HepG2 (cell line): ENCODE results near the gene NOTUM. TPM values are rescaled to one million over a fixed set of nuclear protein-coding genes. Genes with fewer than 3 reads are reported as not detected.

Experiments used
- CREB1 ChIP-seq, 2 experiments: fragments of 450-650 bp in 1 of 2; IDR thresholded peaks; 2 replicates each; pipeline ENCODE4 v1.6.1; 2016 to 2017; ENCODE audit warnings: control low read depth in 1 of 2, mild to moderate bottlenecking in 1 of 2, missing compliant biosample characterization in 1 of 2, missing genetic modification characterization in 1 of 2
- DDIT3 ChIP-seq: sonication (generic); formaldehyde crosslinking; IDR thresholded peaks from 2 replicates; pipeline ENCODE4 v1.4.0; 2020; ENCODE audit warnings: mild to moderate bottlenecking, missing genetic modification reagents
- DMAP1 ChIP-seq: IDR thresholded peaks from 2 replicates; pipeline ENCODE4 v1.6.1; 2016
- GPN1 ChIP-seq: sonication (generic); formaldehyde crosslinking; IDR thresholded peaks from 2 replicates; pipeline ENCODE4 v1.5.1; 2020; ENCODE audit warnings: missing genetic modification reagents, borderline replicate concordance
- HOXD1 ChIP-seq: sonication (generic); formaldehyde crosslinking; IDR thresholded peaks from 2 replicates; pipeline ENCODE4 v1.5.0; 2020; ENCODE audit warnings: missing genetic modification reagents
- IRF2 ChIP-seq: IDR thresholded peaks from 2 replicates; pipeline ENCODE4 v1.6.1; 2018; ENCODE audit warnings: missing genetic modification reagents, missing compliant biosample characterization
- KAT7 ChIP-seq: IDR thresholded peaks from 2 replicates; pipeline ENCODE4 v1.6.1; 2018; ENCODE audit warnings: borderline replicate concordance, missing compliant biosample characterization
- LCORL ChIP-seq, 2 experiments: fragments of 450-650 bp in 1 of 2; sonication (generic) in 1 of 2; formaldehyde crosslinking in 1 of 2; IDR thresholded peaks; 2 replicates each; pipeline versions ENCODE4 v1.5.0 to v1.6.1; 2017 to 2020; ENCODE audit warnings: antibody characterized with exemption in 1 of 2, missing genetic modification reagents in 1 of 2
- NBN ChIP-seq: fragments of 450-650 bp; conservative IDR thresholded peaks from 2 replicates; pipeline ENCODE4 v1.6.1; 2017
- NFAT5 ChIP-seq: sonication (generic); formaldehyde crosslinking; IDR thresholded peaks from 2 replicates; pipeline ENCODE4 v1.4.0; 2020; ENCODE audit warnings: missing genetic modification reagents
- NKX3-1 ChIP-seq: sonication (generic); formaldehyde crosslinking; IDR thresholded peaks from 2 replicates; pipeline ENCODE4 v1.5.0; 2020; ENCODE audit warnings: missing genetic modification reagents
- PITX1 ChIP-seq: sonication (generic); formaldehyde crosslinking; IDR thresholded peaks from 2 replicates; pipeline ENCODE4 v1.5.1; 2020; ENCODE audit warnings: mild to moderate bottlenecking, missing genetic modification reagents
- RBAK ChIP-seq: sonication (generic); formaldehyde crosslinking; IDR thresholded peaks from 2 replicates; pipeline ENCODE4 v1.5.1; 2020; ENCODE audit warnings: mild to moderate bottlenecking, missing genetic modification reagents
- RFX3 ChIP-seq: IDR thresholded peaks from 2 replicates; pipeline ENCODE4 v1.6.1; 2016; ENCODE audit warnings: missing biosample characterization, missing genetic modification reagents
- SP2 ChIP-seq: sonication (generic); formaldehyde crosslinking; IDR thresholded peaks from 2 replicates; pipeline ENCODE4 v1.5.1; 2020; ENCODE audit warnings: mild to moderate bottlenecking, missing genetic modification reagents
- TCF7L2 ChIP-seq: IDR thresholded peaks from 2 replicates; pipeline ENCODE4 v1.6.1; 2011; ENCODE audit warnings: mild to moderate bottlenecking, low read depth, low read length, moderate library complexity
- ZFP1 ChIP-seq: IDR thresholded peaks from 2 replicates; pipeline ENCODE4 v1.6.1; 2016
- ZFP82 ChIP-seq: sonication (generic); formaldehyde crosslinking; IDR thresholded peaks from 2 replicates; pipeline ENCODE4 v1.5.1; 2020; ENCODE audit warnings: mild to moderate bottlenecking, missing genetic modification reagents, borderline replicate concordance
- ZGPAT ChIP-seq: IDR thresholded peaks from 2 replicates; pipeline ENCODE4 v1.6.1; 2016; ENCODE audit warnings: mild to moderate bottlenecking
- ZNF33A ChIP-seq: sonication (generic); formaldehyde crosslinking; IDR thresholded peaks from 2 replicates; pipeline ENCODE4 v1.5.1; 2020; ENCODE audit warnings: missing genetic modification reagents, mild to moderate bottlenecking, moderate library complexity, borderline replicate concordance
- ZNF558 ChIP-seq: sonication (generic); formaldehyde crosslinking; IDR thresholded peaks from 2 replicates; pipeline ENCODE4 v1.9.0; 2022; ENCODE audit warnings: mild to moderate bottlenecking, missing genetic modification reagents, borderline replicate concordance
- ZNF597 ChIP-seq: sonication (generic); formaldehyde crosslinking; IDR thresholded peaks from 2 replicates; pipeline ENCODE4 v1.5.0; 2020; ENCODE audit warnings: missing genetic modification reagents
- ZNF652 ChIP-seq: IDR thresholded peaks from 2 replicates; pipeline ENCODE4 v1.6.1; 2016; ENCODE audit warnings: low read depth, borderline replicate concordance
- ZNF772 ChIP-seq: sonication (generic); formaldehyde crosslinking; IDR thresholded peaks from 2 replicates; pipeline ENCODE4 v1.5.0; 2020; ENCODE audit warnings: mild to moderate bottlenecking, missing genetic modification reagents
- ZNF841 ChIP-seq: sonication (generic); formaldehyde crosslinking; IDR thresholded peaks from 2 replicates; pipeline ENCODE4 v1.8.1; 2023; ENCODE audit warnings: missing genetic modification reagents, borderline replicate concordance
- polyA plus RNA-seq, 8 experiments: library from polyadenylated mRNA; depleted of rRNA in 3 of 8; stranded (reverse) in 7 of 8; unstranded in 1 of 8; fragments of >200 nt; fragmentation: Illumina TruSeq in 4 of 8; extraction: Trizol in 4 of 8; gene quantifications; 2 replicates each; pipeline versions ENCODE4 v1.2.1 to v1.2.3, GENCODE V29; 2011 to 2016; ENCODE audit warnings: low read depth in 4 of 8, missing spikeins in 1 of 8, mixed read lengths in 1 of 8; ENCODE audit not compliant: insufficient read depth in 1 of 8
- total RNA-seq, 5 experiments: library from RNA; depleted of rRNA; stranded (reverse); fragments of >200 nt; fragmentation: Illumina TruSeq; extraction: Trizol; gene quantifications; 2 replicates each; pipeline ENCODE4 v1.2.3, GENCODE V29; 2016; ENCODE audit warnings: low read depth in 1 of 5

NOTUM gene
- total and polyA plus RNA-seq, 2 of the 13 experiments (the other 11 are each of a cell fraction or from before 2014, with no cell fraction given): 150 to 160 TPM

- TF ChIP-seq ZFP82 (no peak), ZNF33A (CRISPR knock-in tag) (no peak), NKX3-1 (CRISPR knock-in tag) (0 out of 2 replicates have a peak, but pooled peaks have one; percentile 8), SP2 (CRISPR knock-in tag) (no peak), ZNF652 (CRISPR knock-in tag) (no peak), PITX1 (CRISPR knock-in tag) (peak; percentile 12; the same call in 1 of the 2 replicates), DMAP1 (CRISPR knock-in tag) (no peak), HOXD1 (peak; percentile 3; the same call in 1 of the 2 replicates), CREB1 (IDR thresholded peaks at IDR 0.05) (no peak), CREB1 (CRISPR knock-in tag; IDR thresholded peaks at IDR 0.05) (no peak), NBN (no peak), IRF2 (CRISPR knock-in tag) (no peak; the same call in 1 of the 2 replicates), DDIT3 (CRISPR knock-in tag) (no peak), ZNF841 (CRISPR knock-in tag) (no peak), ZNF772 (no peak; the same call in 1 of the 2 replicates), ZNF597 (CRISPR knock-in tag) (no peak; the same call in 1 of the 2 replicates), NFAT5 (no peak), ZFP1 (no peak), ZGPAT (CRISPR knock-in tag) (peak; percentile 7; the same call in 1 of the 2 replicates), TCF7L2 (no peak), ZNF558 (CRISPR knock-in tag) (peak; percentile 56; the same call in 1 of the 2 replicates), RBAK (CRISPR knock-in tag) (no peak), LCORL (IDR thresholded peaks at IDR 0.05) (no peak), LCORL (CRISPR knock-in tag; IDR thresholded peaks at IDR 0.05) (no peak), KAT7 (CRISPR knock-in tag) (0 out of 2 replicates have a peak, but pooled peaks have one; percentile 64), GPN1 (no peak), RFX3 (no peak)
Measured at GRCh38 chr17:81910840-81911276, 50.1 kb downstream of the NOTUM start (continued).
